ENCODE data around the gene EFCAB11. TPM values are rescaled to one million over a fixed set of nuclear protein-coding genes. Genes with fewer than 3 reads are reported as not detected.

The EFCAB11 gene
- total RNA-seq, 1 donor from 2014 or later, result 3.1 TPM

DNA sequence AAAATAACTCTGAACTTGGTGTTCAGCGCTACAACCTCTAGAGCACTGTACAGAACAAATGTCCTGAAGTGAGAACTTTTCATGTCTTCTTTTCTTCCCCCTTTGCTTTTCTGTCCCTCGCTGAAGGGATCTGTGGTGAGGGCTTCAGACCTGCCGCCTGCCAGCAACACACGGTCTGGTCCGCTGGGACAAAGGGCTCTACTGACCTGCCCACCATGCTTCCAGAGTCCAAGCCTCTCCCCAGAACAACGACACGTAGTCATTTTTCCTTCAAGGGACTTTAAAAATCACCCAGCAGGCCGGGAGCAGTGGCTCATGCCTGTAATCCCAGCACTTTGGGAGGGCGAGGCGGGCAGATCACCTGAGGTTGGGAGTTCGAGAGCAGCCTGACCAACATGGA is 140.4 kb downstream of the EFCAB11 start:
- Mint-ChIP-seq H3K27ac (ENCODE audit: unreplicated experiment) (no peak overlapping the region), H3K27me3 (ENCODE audit: unreplicated experiment) (peaks cover 1% of the 10 kb centered on the region), H3K4me3 (ENCODE audit: unreplicated experiment) (no peak overlapping the region), H3K9me3 (ENCODE audit: unreplicated experiment) (no peaks in the 10 kb centered on the region), H3K36me3 (ENCODE audit: unreplicated experiment) (no peaks in the 10 kb centered on the region), H3K4me1 (ENCODE audit: low read depth, unreplicated experiment) (peaks cover 9% of the 10 kb centered on the region)
- DNase-seq, result no peak
- TF ChIP-seq, protein P1, sequence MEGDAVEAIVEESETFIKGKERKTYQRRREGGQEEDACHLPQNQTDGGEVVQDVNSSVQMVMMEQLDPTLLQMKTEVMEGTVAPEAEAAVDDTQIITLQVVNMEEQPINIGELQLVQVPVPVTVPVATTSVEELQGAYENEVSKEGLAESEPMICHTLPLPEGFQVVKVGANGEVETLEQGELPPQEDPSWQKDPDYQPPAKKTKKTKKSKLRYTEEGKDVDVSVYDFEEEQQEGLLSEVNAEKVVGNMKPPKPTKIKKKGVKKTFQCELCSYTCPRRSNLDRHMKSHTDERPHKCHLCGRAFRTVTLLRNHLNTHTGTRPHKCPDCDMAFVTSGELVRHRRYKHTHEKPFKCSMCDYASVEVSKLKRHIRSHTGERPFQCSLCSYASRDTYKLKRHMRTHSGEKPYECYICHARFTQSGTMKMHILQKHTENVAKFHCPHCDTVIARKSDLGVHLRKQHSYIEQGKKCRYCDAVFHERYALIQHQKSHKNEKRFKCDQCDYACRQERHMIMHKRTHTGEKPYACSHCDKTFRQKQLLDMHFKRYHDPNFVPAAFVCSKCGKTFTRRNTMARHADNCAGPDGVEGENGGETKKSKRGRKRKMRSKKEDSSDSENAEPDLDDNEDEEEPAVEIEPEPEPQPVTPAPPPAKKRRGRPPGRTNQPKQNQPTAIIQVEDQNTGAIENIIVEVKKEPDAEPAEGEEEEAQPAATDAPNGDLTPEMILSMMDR (IDR thresholded peaks at IDR 0.05; ENCODE audit: partially characterized antibody, unreplicated experiment), result no peak

DNA sequence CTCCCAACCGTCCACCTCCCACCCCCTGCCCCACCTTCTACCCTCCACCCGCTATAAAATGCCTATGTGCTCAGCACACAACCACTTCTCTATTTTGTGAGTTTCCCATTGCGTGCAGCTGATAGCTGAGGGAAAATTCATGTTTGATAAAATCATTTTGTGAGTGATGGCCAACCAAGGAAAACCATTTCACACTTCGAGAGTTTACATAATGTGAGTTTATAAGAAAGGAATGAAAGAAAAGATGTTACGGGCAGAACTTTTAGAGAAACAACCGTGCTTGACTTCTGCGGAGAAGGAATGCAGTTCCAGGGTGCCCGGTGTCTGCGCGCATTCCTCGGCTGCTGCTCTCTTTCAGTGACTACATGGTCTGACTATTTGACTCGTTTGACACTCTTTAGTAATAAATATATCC is 140.9 kb downstream of the EFCAB11 start:
- Mint-ChIP-seq H3K4me1 (ENCODE audit: low read depth, unreplicated experiment) (peaks cover 14% of the 10 kb centered on the region), H3K27me3 (ENCODE audit: unreplicated experiment) (peaks cover 1% of the 10 kb centered on the region), H3K9me3 (ENCODE audit: unreplicated experiment) (no peaks in the 10 kb centered on the region), H3K4me3 (ENCODE audit: unreplicated experiment) (no peak overlapping the region), H3K36me3 (ENCODE audit: unreplicated experiment) (no peaks in the 10 kb centered on the region), H3K27ac (ENCODE audit: unreplicated experiment) (no peak overlapping the region)
- DNase-seq, result no peak
- TF ChIP-seq, protein P1 (IDR thresholded peaks at IDR 0.05; ENCODE audit: partially characterized antibody, unreplicated experiment), result no peak

DNA sequence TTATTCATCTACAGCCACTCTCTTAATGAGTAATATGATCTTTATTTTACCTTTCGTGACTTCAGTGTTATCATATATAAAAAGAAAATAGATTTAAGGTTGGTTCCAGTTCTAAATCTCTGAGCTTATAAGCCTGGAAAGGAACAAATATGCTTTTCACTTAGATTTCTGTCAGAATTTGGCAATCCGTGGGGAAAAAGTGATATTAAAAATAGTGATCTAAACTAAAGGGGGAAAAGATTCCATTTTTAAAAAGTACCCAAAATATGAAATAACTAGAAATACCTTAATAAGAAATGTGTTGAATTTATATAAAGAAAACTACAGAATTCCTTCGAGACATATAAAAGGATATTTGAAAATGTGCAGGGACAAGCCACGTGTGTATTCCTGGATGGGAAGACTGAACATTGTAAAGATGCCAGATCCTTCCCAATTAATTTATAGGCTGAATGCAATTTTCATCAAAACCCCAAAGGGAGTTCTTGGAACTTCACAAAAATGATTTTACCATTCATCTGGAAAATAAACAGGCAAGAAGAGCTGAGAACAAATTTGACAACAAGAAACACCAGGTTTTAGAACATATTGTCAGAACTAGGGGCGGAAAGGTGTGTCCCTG is 142.5 kb downstream of the EFCAB11 start:
- Mint-ChIP-seq H3K9me3 (ENCODE audit: unreplicated experiment) (peaks cover 2% of the 10 kb centered on the region), H3K27me3 (ENCODE audit: unreplicated experiment) (peaks cover 1% of the 10 kb centered on the region), H3K4me1 (ENCODE audit: low read depth, unreplicated experiment) (peaks cover 24% of the 10 kb centered on the region), H3K4me3 (ENCODE audit: unreplicated experiment) (no peak overlapping the region), H3K36me3 (ENCODE audit: unreplicated experiment) (no peaks in the 10 kb centered on the region), H3K27ac (ENCODE audit: unreplicated experiment) (no peak overlapping the region)
- TF ChIP-seq, protein P1 (IDR thresholded peaks at IDR 0.05; ENCODE audit: partially characterized antibody, unreplicated experiment), result no peak
- DNase-seq, result no peak

DNA sequence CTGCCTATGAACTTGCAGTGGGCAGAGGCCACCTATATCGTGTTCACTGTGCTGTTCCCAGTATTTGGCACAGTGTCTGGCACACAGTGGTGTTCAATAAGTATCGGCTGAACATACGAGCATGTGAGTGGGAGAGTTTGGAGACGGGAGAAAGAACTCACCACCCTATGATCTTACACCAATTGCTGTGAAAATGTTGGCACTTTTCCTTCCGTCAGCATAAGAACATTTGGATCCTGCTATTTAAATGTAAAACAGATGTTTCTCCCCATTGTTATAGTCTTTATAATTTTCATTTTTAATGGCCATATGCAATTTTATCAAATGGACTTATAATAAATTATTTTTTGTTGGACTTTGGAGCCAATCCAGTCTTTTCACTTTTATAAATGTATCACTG is 144.4 kb downstream of the EFCAB11 start:
- DNase-seq, result no peak
- Mint-ChIP-seq H3K4me1 (ENCODE audit: low read depth, unreplicated experiment) (peaks cover 42% of the 10 kb centered on the region), H3K27ac (ENCODE audit: unreplicated experiment) (peak overlapping the region; percentile 14), H3K36me3 (ENCODE audit: unreplicated experiment) (no peaks in the 10 kb centered on the region), H3K9me3 (ENCODE audit: unreplicated experiment) (peaks cover 3% of the 10 kb centered on the region), H3K4me3 (ENCODE audit: unreplicated experiment) (no peak overlapping the region), H3K27me3 (ENCODE audit: unreplicated experiment) (no peaks in the 10 kb centered on the region)
- TF ChIP-seq, protein P1 (IDR thresholded peaks at IDR 0.05; ENCODE audit: partially characterized antibody, unreplicated experiment), result no peak

DNA sequence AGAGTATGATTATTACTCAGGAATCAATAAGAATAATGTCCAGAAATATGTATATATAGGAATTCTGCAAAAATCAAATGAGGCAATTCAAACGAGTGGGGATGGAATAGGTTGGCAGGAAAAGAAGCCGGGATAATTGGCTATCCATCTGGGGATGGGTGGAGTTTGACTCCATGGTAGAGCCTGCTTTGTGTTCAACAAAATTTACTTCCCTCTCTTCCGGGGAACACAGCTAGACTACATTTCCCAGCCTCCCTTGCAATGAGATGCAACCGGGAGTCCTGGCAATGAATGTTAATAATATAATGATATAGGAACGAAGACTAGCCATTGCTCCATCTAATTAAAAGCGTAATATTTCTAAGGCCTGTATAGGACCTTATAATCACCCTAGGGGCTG is 146.6 kb downstream of the EFCAB11 start:
- peaks cover 50% of the 10 kb centered on the region for H3K4me1 Mint-ChIP-seq (ENCODE audit: low read depth, unreplicated experiment)
- TF ChIP-seq, protein P1 (IDR thresholded peaks at IDR 0.05; ENCODE audit: partially characterized antibody, unreplicated experiment), result no peak
- H3K36me3 Mint-ChIP-seq (ENCODE audit: unreplicated experiment), result no peaks in the 10 kb centered on the region
- H3K4me3 Mint-ChIP-seq (ENCODE audit: unreplicated experiment), result peak overlapping the region; percentile 26
- no peak for DNase-seq
- H3K27me3 Mint-ChIP-seq (ENCODE audit: unreplicated experiment), result peaks cover 1% of the 10 kb centered on the region
- H3K27ac Mint-ChIP-seq (ENCODE audit: unreplicated experiment), result peak overlapping the region; percentile 34
- H3K9me3 Mint-ChIP-seq (ENCODE audit: unreplicated experiment), result peaks cover 3% of the 10 kb centered on the region

All from glutamatergic neuron (in vitro differentiated cells).